HG02588 (cell line): ENCODE measurements around the gene TRPV6.

Source experiments
- ATAC-seq: cut with Tn5 transposase; IDR thresholded peaks from one replicate; pipeline ENCODE4 v1.9.1; 2021; ENCODE audit warnings: mild to moderate bottlenecking, moderate library complexity; ENCODE audit not compliant: unreplicated experiment

The TRPV6 gene

DNA sequence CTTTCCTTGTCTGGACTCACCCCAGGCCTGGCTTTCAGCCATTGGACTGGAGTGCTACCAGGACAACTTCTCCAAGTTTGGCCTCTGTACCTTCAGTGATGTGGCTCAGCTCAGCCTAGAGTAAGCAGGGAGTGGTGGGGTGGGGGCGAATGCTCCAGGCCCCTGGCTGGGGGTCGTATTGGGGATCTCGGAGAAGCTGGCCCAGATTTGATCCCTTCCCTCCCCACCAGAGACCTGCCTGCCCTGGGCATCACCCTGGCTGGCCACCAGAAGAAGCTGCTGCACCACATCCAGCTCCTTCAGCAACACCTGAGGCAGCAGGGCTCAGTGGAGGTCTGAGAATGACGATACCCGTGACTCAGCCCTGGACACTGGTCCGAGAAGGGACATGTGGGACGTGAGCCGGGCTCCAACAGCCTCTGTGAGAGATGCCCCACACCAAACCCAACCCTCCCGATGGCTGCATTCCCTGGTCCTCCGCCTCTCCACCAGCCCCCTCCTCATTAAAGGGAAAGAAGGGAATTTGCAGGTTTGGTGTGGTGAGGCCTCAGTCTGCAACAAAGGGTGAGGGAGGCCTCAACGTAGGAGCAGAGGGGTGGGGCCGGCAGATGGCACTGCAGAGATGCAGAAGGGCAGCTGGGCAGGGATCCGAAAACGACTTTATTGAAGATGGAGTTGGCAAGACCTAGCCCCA is 14.8 kb downstream of the TRPV6 start:
- ATAC-seq, result no peak

GRCh38 chr7:142870147-142870559 is 15.4 kb downstream of the TRPV6 start:
- ATAC-seq, result no peak

GRCh38 chr7:142869434-142869833 is 16.1 kb downstream of the TRPV6 start:
- ATAC-seq, result no peak

DNA sequence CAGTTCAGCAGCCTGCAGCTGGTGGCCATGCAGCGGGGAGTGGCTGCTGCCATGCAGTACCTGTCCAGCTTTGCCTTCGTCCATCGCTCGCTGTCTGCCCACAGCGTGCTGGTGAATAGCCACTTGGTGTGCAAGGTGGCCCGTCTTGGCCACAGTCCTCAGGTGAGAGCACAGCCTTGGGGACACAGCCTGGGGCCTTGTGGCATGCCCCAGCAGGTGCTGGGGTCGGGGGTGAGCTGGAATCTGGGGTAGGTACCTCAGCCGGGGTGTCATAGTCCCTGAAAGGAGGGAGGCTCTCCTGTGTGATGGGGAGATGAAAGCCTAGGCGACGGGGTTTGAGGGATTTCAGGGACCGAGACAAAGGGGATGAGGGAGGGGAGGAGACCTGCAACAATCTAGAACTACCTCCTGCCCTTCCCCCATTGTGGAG is 16.5 kb downstream of the TRPV6 start:
- no peak for ATAC-seq

DNA sequence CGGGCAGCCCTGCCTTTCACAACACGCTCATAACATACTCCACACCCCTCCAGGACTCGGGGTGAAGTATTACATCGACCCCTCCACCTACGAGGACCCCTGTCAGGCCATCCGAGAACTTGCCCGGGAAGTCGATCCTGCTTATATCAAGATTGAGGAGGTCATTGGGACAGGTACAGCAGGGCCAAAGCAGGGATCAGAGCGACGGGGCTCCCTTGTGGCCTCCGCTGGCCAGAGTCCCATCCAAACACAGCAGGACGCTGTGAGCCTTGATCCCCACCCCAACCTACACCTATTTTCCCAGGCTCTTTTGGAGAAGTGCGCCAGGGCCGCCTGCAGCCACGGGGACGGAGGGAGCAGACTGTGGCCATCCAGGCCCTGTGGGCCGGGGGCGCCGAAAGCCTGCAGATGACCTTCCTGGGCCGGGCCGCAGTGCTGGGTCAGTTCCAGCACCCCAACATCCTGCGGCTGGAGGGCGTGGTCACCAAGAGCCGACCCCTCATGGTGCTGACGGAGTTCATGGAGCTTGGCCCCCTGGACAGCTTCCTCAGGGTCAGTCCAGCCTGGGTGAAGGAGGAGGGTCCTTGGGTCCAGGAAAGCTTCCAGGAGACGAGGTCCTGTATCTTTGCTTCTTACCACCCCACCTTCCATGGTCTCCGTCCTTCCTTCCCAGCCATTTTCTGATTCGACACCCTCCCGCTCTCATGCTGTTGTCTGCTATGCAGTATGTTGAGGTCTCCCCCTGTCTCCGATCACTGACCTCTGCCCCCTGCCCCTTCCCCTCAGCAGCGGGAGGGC is 17.2 kb downstream of the TRPV6 start:
- ATAC-seq, result no peak

GRCh38 chr7:142867398-142868187 is 18.0 kb downstream of the TRPV6 start:
- ATAC-seq, result no peak

DNA sequence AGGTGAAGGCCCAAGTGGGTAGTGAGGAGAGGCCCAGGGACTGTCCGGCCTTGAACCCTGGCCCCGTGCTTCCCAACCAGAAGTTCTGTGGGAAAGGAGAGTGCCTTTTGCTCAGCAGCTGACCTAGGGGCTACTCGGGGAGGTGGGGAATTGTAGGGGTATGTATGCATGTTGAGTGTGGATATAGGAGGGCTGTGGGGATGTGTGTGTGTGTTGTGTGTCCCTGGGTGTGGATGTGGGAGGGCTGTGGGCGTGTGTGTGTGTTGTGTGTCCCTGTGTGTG is 18.5 kb downstream of the TRPV6 start:
- no peak for ATAC-seq

- no peak for ATAC-seq
Measured at GRCh38 chr7:142866361-142867096, 19.0 kb downstream of the TRPV6 start.

DNA sequence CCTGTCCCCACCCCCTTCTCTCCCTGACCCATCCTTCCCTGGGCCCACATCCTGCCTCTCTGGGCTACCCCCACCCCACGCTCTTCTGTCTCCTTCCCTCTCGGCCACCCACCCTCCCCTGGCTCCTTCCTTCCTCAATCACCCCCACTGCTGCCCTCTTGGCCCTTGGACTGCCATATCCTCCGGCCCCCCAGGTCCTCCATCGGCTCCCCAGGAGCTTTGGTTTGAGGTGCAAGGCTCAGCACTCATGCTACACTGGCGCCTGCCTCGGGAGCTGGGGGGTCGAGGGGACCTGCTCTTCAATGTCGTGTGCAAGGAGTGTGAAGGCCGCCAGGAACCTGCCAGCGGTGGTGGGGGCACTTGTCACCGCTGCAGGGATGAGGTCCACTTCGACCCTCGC is 19.8 kb downstream of the TRPV6 start:
- no peak for ATAC-seq

- ATAC-seq, result no peak
Measured at GRCh38 chr7:142864980-142865747, 20.4 kb downstream of the TRPV6 start.

DNA sequence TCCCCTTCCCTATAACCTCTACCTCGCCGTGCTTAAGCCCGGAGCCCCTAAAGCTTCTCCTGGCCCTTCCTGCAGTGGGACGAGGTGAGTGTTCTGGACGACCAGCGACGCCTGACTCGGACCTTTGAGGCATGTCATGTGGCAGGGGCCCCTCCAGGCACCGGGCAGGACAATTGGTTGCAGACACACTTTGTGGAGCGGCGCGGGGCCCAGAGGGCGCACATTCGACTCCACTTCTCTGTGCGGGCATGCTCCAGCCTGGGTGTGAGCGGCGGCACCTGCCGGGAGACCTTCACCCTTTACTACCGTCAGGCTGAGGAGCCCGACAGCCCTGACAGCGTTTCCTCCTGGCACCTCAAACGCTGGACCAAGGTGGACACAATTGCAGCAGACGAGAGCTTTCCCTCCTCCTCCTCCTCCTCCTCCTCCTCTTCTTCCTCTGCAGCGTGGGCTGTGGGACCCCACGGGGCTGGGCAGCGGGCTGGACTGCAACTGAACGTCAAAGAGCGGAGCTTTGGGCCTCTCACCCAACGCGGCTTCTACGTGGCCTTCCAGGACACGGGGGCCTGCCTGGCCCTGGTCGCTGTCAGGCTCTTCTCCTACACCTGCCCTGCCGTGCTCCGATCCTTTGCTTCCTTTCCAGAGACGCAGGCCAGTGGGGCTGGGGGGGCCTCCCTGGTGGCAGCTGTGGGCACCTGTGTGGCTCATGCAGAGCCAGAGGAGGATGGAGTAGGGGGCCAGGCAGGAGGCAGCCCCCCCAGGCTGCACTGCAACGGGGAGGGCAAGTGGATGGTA is 21.5 kb downstream of the TRPV6 start:
- no peak for ATAC-seq

DNA sequence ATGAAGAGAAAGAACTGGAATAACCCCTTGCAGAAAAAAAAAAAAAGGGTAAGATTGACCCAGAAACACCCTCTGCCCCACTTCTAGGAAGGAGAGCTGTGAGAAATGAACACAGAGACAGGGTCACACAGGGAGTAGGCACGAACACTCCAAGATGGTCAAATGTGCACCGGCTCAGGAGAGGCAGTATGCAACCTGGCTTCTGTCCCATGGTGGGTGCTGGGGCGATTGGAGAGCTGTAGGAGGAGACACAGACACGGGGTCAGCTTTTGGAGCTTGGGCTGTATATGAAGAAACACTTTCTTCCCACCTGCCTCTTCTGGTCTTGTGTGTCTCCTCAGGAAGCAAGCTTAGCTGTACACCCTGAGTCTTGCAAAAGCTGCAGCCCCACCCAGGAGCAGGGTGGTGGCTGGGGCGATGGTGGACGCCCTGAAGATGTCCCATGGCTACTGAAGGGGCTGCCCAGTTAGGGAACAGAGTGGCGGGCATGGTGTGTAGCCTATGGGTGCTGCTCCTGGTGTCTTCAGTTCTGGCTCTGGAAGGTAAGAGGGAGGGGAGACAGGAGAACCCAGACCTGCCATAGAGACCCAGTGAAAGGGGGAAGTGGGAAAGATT is 22.7 kb downstream of the TRPV6 start:
- no peak for ATAC-seq

GRCh38 chr7:142862351-142862750 is 23.2 kb downstream of the TRPV6 start:
- no peak for ATAC-seq

DNA sequence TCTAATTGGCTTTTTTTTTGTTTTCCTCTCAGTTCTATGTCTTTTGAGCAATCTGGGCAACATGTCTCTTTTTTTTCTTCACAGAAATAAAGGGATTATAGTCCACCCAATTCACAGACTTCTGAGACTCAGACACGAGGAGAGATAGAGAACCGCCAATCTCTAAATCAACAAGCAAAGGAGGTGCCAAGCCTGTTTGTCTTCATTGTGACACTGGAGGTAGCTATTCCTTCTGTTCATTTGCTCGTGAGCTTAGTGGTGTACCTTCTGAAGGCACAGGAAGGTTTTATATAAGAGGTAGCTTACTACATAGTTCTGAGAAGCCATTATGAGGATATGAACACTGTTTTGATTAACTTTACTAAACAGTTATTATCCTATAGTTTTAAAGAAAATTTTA is 24.6 kb downstream of the TRPV6 start:
- ATAC-seq, result no peak

GRCh38 chr7:142859829-142860228 is 25.7 kb downstream of the TRPV6 start:
- ATAC-seq, result no peak

- no peak for ATAC-seq
Measured at GRCh38 chr7:142859411-142859810, 26.1 kb downstream of the TRPV6 start.

- ATAC-seq, result no peak
Measured at GRCh38 chr7:142857625-142858024, 27.9 kb downstream of the TRPV6 start.

DNA sequence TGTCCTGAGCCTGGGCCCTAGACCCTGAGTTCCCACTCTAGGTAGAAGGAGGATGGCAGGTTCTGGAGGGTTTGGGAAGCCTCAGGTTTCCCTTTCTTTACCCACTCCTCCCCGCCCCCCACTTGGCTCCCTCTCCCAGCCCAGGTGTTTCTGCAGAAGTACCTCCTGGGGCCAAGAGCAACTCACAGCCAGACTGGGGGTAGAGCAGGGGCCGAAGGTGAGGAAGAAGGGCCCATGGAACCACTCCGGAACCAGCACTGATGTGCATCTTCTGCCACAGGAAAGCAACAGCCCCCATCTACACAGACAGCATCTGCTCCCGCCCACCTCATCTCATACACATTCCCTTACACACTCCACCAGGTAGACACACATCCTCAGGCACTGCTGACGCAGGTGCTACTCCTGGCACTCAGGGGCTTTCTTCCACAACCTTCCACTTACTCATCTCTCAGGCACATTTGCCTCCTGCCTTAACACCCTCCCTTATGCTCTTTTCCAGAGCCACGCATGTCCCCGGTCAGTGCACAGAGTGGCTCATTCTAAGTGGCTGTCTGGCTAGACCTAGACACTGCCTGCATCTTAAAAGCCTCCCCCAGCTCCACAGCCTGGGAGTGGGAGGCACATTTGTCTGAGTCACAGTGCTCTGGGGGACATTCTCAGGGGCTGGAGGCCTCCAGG is 28.8 kb downstream of the TRPV6 start:
- ATAC-seq, result no peak
